Type B pancreatic cell (in vitro differentiated cells): ENCODE data around the gene LRRC3. TPM values are rescaled to one million over a fixed set of nuclear protein-coding genes. Genes with fewer than 3 reads are reported as not detected.

Experiments
- DNase-seq: peaks from one replicate; pipeline ENCODE4 v3.0.0; 2021; ENCODE audit warnings: mixed read lengths; ENCODE audit not compliant: unreplicated experiment; ENCODE audit errors: extremely low spot score
- H3K27ac Mint-ChIP-seq: 2 replicates; pipeline ENCODE4 v1.8.0; 2021; ENCODE audit warnings: mild to moderate bottlenecking, mixed read lengths
- H3K27me3 Mint-ChIP-seq: 2 replicates; pipeline ENCODE4 v1.8.0; 2021; ENCODE audit warnings: mixed read lengths
- H3K36me3 Mint-ChIP-seq: 2 replicates; pipeline ENCODE4 v1.8.0; 2021; ENCODE audit warnings: mixed read lengths
- H3K4me1 Mint-ChIP-seq: one replicate; pipeline ENCODE4 v1.8.0; 2021; ENCODE audit warnings: mixed read lengths; ENCODE audit not compliant: unreplicated experiment
- H3K4me3 Mint-ChIP-seq: 2 replicates; pipeline ENCODE4 v1.8.0; 2021; ENCODE audit warnings: mild to moderate bottlenecking, mixed read lengths
- H3K9me3 Mint-ChIP-seq: 2 replicates; pipeline ENCODE4 v1.8.0; 2021; ENCODE audit warnings: mixed read lengths
- total RNA-seq: library from RNA; stranded (reverse); gene quantifications from 2 replicates; pipeline ENCODE4 v1.2.1, GENCODE V29; 2021; ENCODE audit warnings: low replicate concordance
- TF ChIP-seq, protein P1 (sequence below): fragments of 200-600 bp; sonication (generic); conservative IDR thresholded peaks from 2 replicates; pipeline ENCODE4 v1.5.0; 2021; ENCODE audit warnings: antibody characterized with exemption, mild to moderate bottlenecking

The LRRC3 gene
- total RNA-seq, 1 donor from 2014 or later: 8.7 TPM

- H3K36me3 Mint-ChIP-seq: no peaks in the 10 kb centered on the region
- no peak overlapping the region for H3K4me3 Mint-ChIP-seq
- H3K27me3 Mint-ChIP-seq: no peaks in the 10 kb centered on the region
- H3K4me1 Mint-ChIP-seq: no peaks in the 10 kb centered on the region
- no peaks in the 10 kb centered on the region for H3K9me3 Mint-ChIP-seq
- DNase-seq: no peak
- TF ChIP-seq, protein P1, sequence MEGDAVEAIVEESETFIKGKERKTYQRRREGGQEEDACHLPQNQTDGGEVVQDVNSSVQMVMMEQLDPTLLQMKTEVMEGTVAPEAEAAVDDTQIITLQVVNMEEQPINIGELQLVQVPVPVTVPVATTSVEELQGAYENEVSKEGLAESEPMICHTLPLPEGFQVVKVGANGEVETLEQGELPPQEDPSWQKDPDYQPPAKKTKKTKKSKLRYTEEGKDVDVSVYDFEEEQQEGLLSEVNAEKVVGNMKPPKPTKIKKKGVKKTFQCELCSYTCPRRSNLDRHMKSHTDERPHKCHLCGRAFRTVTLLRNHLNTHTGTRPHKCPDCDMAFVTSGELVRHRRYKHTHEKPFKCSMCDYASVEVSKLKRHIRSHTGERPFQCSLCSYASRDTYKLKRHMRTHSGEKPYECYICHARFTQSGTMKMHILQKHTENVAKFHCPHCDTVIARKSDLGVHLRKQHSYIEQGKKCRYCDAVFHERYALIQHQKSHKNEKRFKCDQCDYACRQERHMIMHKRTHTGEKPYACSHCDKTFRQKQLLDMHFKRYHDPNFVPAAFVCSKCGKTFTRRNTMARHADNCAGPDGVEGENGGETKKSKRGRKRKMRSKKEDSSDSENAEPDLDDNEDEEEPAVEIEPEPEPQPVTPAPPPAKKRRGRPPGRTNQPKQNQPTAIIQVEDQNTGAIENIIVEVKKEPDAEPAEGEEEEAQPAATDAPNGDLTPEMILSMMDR: no peak
- no peak overlapping the region for H3K27ac Mint-ChIP-seq
These were observed 16.7 kb downstream of the LRRC3 start for GRCh38 chr21:44471996-44472395.

DNA sequence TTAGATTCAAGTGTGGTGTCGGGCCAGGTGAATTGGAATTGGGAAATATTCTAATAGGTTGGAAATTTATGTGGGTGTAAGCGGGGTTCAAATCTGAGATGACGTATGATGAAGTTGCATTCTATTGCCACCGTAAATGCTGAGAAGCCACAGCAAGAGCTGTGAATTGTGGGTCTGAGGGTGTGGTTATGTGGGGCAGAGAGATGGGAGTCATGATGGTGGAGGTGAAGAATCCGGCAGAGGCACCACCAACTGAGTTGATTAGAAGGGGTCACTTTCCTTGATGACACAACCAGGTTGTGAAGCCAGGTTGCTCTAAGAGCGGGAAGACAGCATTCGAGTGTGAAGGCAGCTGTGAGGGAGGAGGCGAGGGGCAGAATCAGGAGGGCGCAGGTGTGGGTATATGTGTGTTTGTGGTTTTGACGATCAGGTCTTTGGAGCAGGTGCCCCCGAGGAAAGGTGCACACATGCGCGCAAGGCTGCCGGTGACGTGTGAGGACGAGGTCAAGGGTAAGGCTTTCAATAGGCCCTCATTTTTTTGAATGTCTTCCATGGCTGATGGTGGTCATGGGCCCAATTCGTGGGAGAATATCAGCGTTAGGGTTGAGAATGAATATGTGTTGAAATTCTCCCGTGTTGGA lies 18.7 kb downstream of the LRRC3 start:
- no peak overlapping the region for H3K4me3 Mint-ChIP-seq
- TF ChIP-seq, protein P1: no peak
- no peaks in the 10 kb centered on the region for H3K9me3 Mint-ChIP-seq
- no peaks in the 10 kb centered on the region for H3K36me3 Mint-ChIP-seq
- no peak for DNase-seq
- no peaks in the 10 kb centered on the region for H3K4me1 Mint-ChIP-seq
- H3K27ac Mint-ChIP-seq: no peak overlapping the region
- no peaks in the 10 kb centered on the region for H3K27me3 Mint-ChIP-seq

- no peaks in the 10 kb centered on the region for H3K4me1 Mint-ChIP-seq
- H3K27me3 Mint-ChIP-seq: no peaks in the 10 kb centered on the region
- H3K36me3 Mint-ChIP-seq: no peaks in the 10 kb centered on the region
- H3K9me3 Mint-ChIP-seq: no peaks in the 10 kb centered on the region
- TF ChIP-seq, protein P1: no peak
- H3K4me3 Mint-ChIP-seq: no peak overlapping the region
- DNase-seq: no peak
- H3K27ac Mint-ChIP-seq: no peak overlapping the region
These were observed 20.0 kb downstream of the LRRC3 start for GRCh38 chr21:44475266-44475845.

- no peak for DNase-seq
- Mint-ChIP-seq H3K27me3 (no peaks in the 10 kb centered on the region), H3K36me3 (no peaks in the 10 kb centered on the region), H3K4me3 (no peak overlapping the region), H3K9me3 (no peaks in the 10 kb centered on the region), H3K27ac (no peak overlapping the region), H3K4me1 (peaks cover under 1% of the 10 kb centered on the region)
- TF ChIP-seq, protein P1: no peak
These were observed 21.8 kb downstream of the LRRC3 start for GRCh38 chr21:44477131-44477530.

DNA sequence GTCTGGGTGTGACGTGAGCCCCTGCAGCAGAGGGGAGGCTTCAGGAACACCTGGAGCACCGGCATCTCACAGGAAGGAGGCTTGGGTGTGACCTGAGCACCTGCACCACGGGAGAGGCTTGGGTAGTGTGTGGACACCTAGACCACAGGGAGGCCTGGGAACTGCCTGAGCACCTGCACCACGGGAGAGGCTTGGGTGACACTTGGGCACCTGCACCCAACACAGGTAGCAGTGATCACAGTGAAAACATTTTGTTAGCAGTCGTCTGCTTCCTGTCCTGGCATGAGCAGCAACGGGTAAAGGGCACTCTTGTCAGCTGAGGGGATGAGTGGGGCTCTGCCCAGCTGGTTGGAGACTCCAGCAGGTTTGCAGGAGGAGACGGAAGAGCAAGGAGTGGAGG lies 22.4 kb downstream of the LRRC3 start:
- no peaks in the 10 kb centered on the region for H3K27me3 Mint-ChIP-seq
- H3K36me3 Mint-ChIP-seq: no peaks in the 10 kb centered on the region
- peaks cover 6% of the 10 kb centered on the region for H3K4me1 Mint-ChIP-seq
- no peak overlapping the region for H3K27ac Mint-ChIP-seq
- no peaks in the 10 kb centered on the region for H3K9me3 Mint-ChIP-seq
- no peak for DNase-seq
- no peak overlapping the region for H3K4me3 Mint-ChIP-seq
- TF ChIP-seq, protein P1: no peak
